ENCODE measurements around the gene LY6G5C. TPM values are rescaled to one million over a fixed set of nuclear protein-coding genes. Genes with fewer than 3 reads are reported as not detected.

Gene LY6G5C
- total and polyA plus RNA-seq, 2 experiments from 2014 or later = 2.1 TPM; not detected in 1

GRCh38 chr6:31660381-31661261 lies 20.2 kb downstream of the LY6G5C start, which contains the start of gene C6orf47:
C6orf47 (minus strand) TSS chr6:31660778; CDS start chr6:31659947, 831 bp downstream.
- H3K27ac ChIP-seq (ENCODE audit: low read depth) = peak within 1 kb of the TSS; percentile 95
- peaks cover 46% of the 10 kb centered on the region for H3K36me3 Mint-ChIP-seq (ENCODE audit: low read depth)

More at GRCh38 chr6:31660381-31661261, 20.2 kb downstream of the LY6G5C start, which contains the start of gene C6orf47:
- H3K79me2 ChIP-seq (replicated peaks; ENCODE audit: insufficient read depth) = peaks cover 41% of the 10 kb centered on the region
- no peaks in the 10 kb centered on the region for H3K9me2 ChIP-seq (ENCODE audit: insufficient read depth)
- H3K4me3 ChIP-seq = peak within 1 kb of the TSS; percentile 96
- Mint-ChIP-seq H3K9me3 (no peaks in the 10 kb centered on the region), H3K4me1 (peaks cover 49% of the 10 kb centered on the region), H3K27me3 (ENCODE audit: insufficient read depth, low read depth, poor library complexity) (peaks cover 19% of the 10 kb centered on the region), H3K4me3 (peak within 1 kb of the TSS; percentile 90), H3K27ac (peak within 1 kb of the TSS; percentile 95)
- peak; percentile 85 for ATAC-seq
- peaks cover 23% of the 10 kb centered on the region for H3K4me1 ChIP-seq (ENCODE audit: insufficient read depth)
- H2AFZ ChIP-seq = peak within 1 kb of the TSS; percentile 83
- peaks cover 21% of the 10 kb centered on the region; the same call in 1 of the 2 replicates for H3F3A ChIP-seq (replicated peaks; ENCODE audit: low read depth)
- DNase-seq (ENCODE audit: low spot score) = peak; percentile 95
- H3K4me2 ChIP-seq = peak within 1 kb of the TSS; percentile 98
- H4K20me1 ChIP-seq (replicated peaks; ENCODE audit: insufficient read depth) = no peaks in the 10 kb centered on the region; the same call in 1 of the 2 replicates
- no peaks in the 10 kb centered on the region for H3K27me3 ChIP-seq (ENCODE audit: insufficient read depth)
- TF ChIP-seq ZNF114 (CRISPR knock-in tag; IDR thresholded peaks at IDR 0.05) (no peak), NANOG (IDR thresholded peaks at IDR 0.05; ENCODE audit: borderline replicate concordance) (no peak), EZH2 (IDR thresholded peaks at IDR 0.05; ENCODE audit: low read depth, unreplicated experiment) (no peak), POLR2AphosphoS5 (IDR thresholded peaks at IDR 0.05; ENCODE audit: low read depth) (peak; percentile 88), EZH2phosphoT487 (IDR thresholded peaks at IDR 0.05; ENCODE audit: unreplicated experiment) (no peak), REST (IDR thresholded peaks at IDR 0.05; ENCODE audit: unreplicated experiment) (no peak), CTCF (conservative IDR thresholded peaks at IDR 0.05; ENCODE audit: low read depth in 2 of 2) (no peak; a peak in 1 of 4 replicates), CREB1 (CRISPR knock-in tag; IDR thresholded peaks at IDR 0.05; ENCODE audit: low read depth) (0 out of 2 replicates have a peak, but pooled peaks have one; percentile 24)
- H3K36me3 ChIP-seq (ENCODE audit: insufficient read depth) = peaks cover 12% of the 10 kb centered on the region; the same call in 1 of the 2 replicates

All from GM23338 (cell line).